ENCODE data around the gene ATG4B. TPM values are rescaled to one million over a fixed set of nuclear protein-coding genes. Genes with fewer than 3 reads are reported as not detected.

The ATG4B gene
- total and polyA plus RNA-seq, 2 of the 8 experiments (the other 6 are each of a cell fraction or from before 2014, with no cell fraction given): 103 to 155 TPM

- no peak for TF ChIP-seq CHD7 (IDR thresholded peaks at IDR 0.05; ENCODE audit: insufficient replicate concordance, low read length)
- no peak for TF ChIP-seq TCF12 (IDR thresholded peaks at IDR 0.05; ENCODE audit: low read depth, low read length)
- 0 out of 2 replicates have a peak, but pooled peaks have one; percentile 61 for TF ChIP-seq MAX (IDR thresholded peaks at IDR 0.05)
- no peak for TF ChIP-seq ZNF274 (IDR thresholded peaks at IDR 0.05; ENCODE audit: borderline replicate concordance, extremely low read depth, low read length)
- peak in 1 of 2 experiments; percentile 14; a peak in 1 of 4 replicates for TF ChIP-seq RAD21 (IDR thresholded peaks at IDR 0.05 in 1 of 2, conservative IDR thresholded peaks at IDR 0.05 in 1 of 2; ENCODE audit: low read depth in 2 of 2, low read length in 2 of 2)
- TF ChIP-seq CREB1 (IDR thresholded peaks at IDR 0.05): peak; percentile 32; the same call in 1 of the 2 replicates
- no peak for TF ChIP-seq SP2 (IDR thresholded peaks at IDR 0.05; ENCODE audit: low read length)
- no peak for TF ChIP-seq CHD1 (IDR thresholded peaks at IDR 0.05; ENCODE audit: low read depth, low read length)
- TF ChIP-seq BACH1 (IDR thresholded peaks at IDR 0.05; ENCODE audit: low read length): peak; percentile 28; the same call in 1 of the 2 replicates
- peak in 1 of 2 experiments; percentile 79; a peak in 2 of 4 replicates for TF ChIP-seq SIN3A (conservative IDR thresholded peaks at IDR 0.05 in 1 of 2, IDR thresholded peaks at IDR 0.05 in 1 of 2; ENCODE audit: low read depth in 1 of 2, low read length in 2 of 2)
Observed at GRCh38 chr2:241701399-241702154, 64.1 kb downstream of the ATG4B start, which contains the start of gene ING5 (continued).

Data from H1 (cell line).